HepG2 (cell line): ENCODE measurements around the gene RILP.

Source experiments
- ESRRA ChIP-seq: sonication (generic); formaldehyde crosslinking; IDR thresholded peaks from 2 replicates; pipeline ENCODE4 v1.5.1; 2020; ENCODE audit warnings: mild to moderate bottlenecking, low read depth, missing genetic modification reagents
- EZH2 ChIP-seq: conservative IDR thresholded peaks from 2 replicates; pipeline ENCODE4 v1.6.1; 2012; ENCODE audit warnings: mild to moderate bottlenecking, low read depth, low read length, moderate library complexity
- MAZ ChIP-seq, 2 experiments: sonication (generic) in 1 of 2; formaldehyde crosslinking in 1 of 2; IDR thresholded peaks; 2 replicates each; pipeline versions ENCODE4 v1.5.0 to v1.6.1; 2012 to 2020; ENCODE audit warnings: low read depth in 2 of 2, mild to moderate bottlenecking in 2 of 2, borderline replicate concordance in 1 of 2, improper control_type of control experiment in 1 of 2, low read length in 1 of 2, missing genetic modification reagents in 1 of 2, moderate library complexity in 1 of 2
- NBN ChIP-seq: fragments of 450-650 bp; conservative IDR thresholded peaks from 2 replicates; pipeline ENCODE4 v1.6.1; 2017
- POLR2AphosphoS5 ChIP-seq: IDR thresholded peaks from 2 replicates; pipeline ENCODE4 v1.6.1; 2012; ENCODE audit warnings: low read depth, low read length
- SALL1 ChIP-seq: sonication (generic); formaldehyde crosslinking; IDR thresholded peaks from 2 replicates; pipeline ENCODE4 v1.8.0; 2022; ENCODE audit warnings: mild to moderate bottlenecking, missing genetic modification reagents
- SOX13 ChIP-seq, 3 experiments: fragments of 450-650 bp in 1 of 3; sonication (generic) in 1 of 3; formaldehyde crosslinking in 1 of 3; IDR thresholded peaks in 2 of 3; conservative IDR thresholded peaks in 1 of 3; 2 replicates each; pipeline versions ENCODE4 v1.5.0 to v1.6.1; 2016 to 2020; ENCODE audit warnings: antibody characterized with exemption in 1 of 3, mild to moderate bottlenecking in 1 of 3, missing compliant biosample characterization in 1 of 3, missing genetic modification reagents in 1 of 3, moderate library complexity in 1 of 3
- USF2 ChIP-seq, 2 experiments: sonication (generic) in 1 of 2; formaldehyde crosslinking in 1 of 2; IDR thresholded peaks; 2 replicates each; pipeline versions ENCODE4 v1.5.1 to v1.6.1; 2011 to 2020; ENCODE audit warnings: borderline replicate concordance in 1 of 2, low read depth in 1 of 2, low read length in 1 of 2, mild to moderate bottlenecking in 1 of 2, missing genetic modification reagents in 1 of 2, moderate library complexity in 1 of 2
- ZBTB20 ChIP-seq: sonication (generic); formaldehyde crosslinking; IDR thresholded peaks from 2 replicates; pipeline ENCODE4 v1.8.1; 2023; ENCODE audit warnings: missing genetic modification reagents, low read depth, mild to moderate bottlenecking, borderline replicate concordance
- ZNF407 ChIP-seq: sonication (generic); formaldehyde crosslinking; IDR thresholded peaks from one replicate; pipeline ENCODE4 v1.5.1; 2020; ENCODE audit warnings: mild to moderate bottlenecking, missing genetic modification reagents; ENCODE audit errors: not compliant biosample characterization
- ZSCAN30 ChIP-seq: sonication (generic); formaldehyde crosslinking; IDR thresholded peaks from 2 replicates; pipeline ENCODE4 v1.5.0; 2020; ENCODE audit warnings: mild to moderate bottlenecking, missing genetic modification reagents
- TF ChIP-seq, protein P1 (sequence below): sonication (generic); formaldehyde crosslinking; IDR thresholded peaks from 2 replicates; pipeline ENCODE4 v1.5.0; 2020; ENCODE audit warnings: mild to moderate bottlenecking, missing genetic modification reagents, moderate library complexity
- TF ChIP-seq, protein P2 (sequence below): sonication (generic); formaldehyde crosslinking; IDR thresholded peaks from 2 replicates; pipeline ENCODE4 v1.8.0; 2022; ENCODE audit warnings: mild to moderate bottlenecking, missing genetic modification reagents, moderate library complexity
- TF ChIP-seq, protein P3 (sequence below): sonication (generic); formaldehyde crosslinking; IDR thresholded peaks from 2 replicates; pipeline ENCODE4 v1.5.0; 2020; ENCODE audit warnings: mild to moderate bottlenecking, missing genetic modification reagents

- TF ChIP-seq, protein P1, sequence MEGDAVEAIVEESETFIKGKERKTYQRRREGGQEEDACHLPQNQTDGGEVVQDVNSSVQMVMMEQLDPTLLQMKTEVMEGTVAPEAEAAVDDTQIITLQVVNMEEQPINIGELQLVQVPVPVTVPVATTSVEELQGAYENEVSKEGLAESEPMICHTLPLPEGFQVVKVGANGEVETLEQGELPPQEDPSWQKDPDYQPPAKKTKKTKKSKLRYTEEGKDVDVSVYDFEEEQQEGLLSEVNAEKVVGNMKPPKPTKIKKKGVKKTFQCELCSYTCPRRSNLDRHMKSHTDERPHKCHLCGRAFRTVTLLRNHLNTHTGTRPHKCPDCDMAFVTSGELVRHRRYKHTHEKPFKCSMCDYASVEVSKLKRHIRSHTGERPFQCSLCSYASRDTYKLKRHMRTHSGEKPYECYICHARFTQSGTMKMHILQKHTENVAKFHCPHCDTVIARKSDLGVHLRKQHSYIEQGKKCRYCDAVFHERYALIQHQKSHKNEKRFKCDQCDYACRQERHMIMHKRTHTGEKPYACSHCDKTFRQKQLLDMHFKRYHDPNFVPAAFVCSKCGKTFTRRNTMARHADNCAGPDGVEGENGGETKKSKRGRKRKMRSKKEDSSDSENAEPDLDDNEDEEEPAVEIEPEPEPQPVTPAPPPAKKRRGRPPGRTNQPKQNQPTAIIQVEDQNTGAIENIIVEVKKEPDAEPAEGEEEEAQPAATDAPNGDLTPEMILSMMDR (CRISPR knock-in tag), result no peak
- TF ChIP-seq, protein P2, sequence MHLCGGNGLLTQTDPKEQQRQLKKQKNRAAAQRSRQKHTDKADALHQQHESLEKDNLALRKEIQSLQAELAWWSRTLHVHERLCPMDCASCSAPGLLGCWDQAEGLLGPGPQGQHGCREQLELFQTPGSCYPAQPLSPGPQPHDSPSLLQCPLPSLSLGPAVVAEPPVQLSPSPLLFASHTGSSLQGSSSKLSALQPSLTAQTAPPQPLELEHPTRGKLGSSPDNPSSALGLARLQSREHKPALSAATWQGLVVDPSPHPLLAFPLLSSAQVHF (CRISPR knock-in tag), result no peak
- TF ChIP-seq ESRRA (no peak), NBN (no peak), MAZ (IDR thresholded peaks at IDR 0.05; ENCODE audit: borderline replicate concordance, low read depth, low read length) (no peak), MAZ (CRISPR knock-in tag; IDR thresholded peaks at IDR 0.05; ENCODE audit: low read depth) (no peak), SOX13 (IDR thresholded peaks at IDR 0.05) (no peak), SOX13 (CRISPR knock-in tag; conservative IDR thresholded peaks at IDR 0.05 in 1 of 2, IDR thresholded peaks at IDR 0.05 in 1 of 2) (no peak), ZSCAN30 (CRISPR knock-in tag) (no peak), POLR2AphosphoS5 (no peak), USF2 (IDR thresholded peaks at IDR 0.05; ENCODE audit: low read depth, low read length) (no peak), USF2 (CRISPR knock-in tag; IDR thresholded peaks at IDR 0.05; ENCODE audit: borderline replicate concordance) (no peak), SALL1 (CRISPR knock-in tag) (no peak), ZBTB20 (no peak), EZH2 (no peak), ZNF407 (CRISPR knock-in tag) (no peak)
- TF ChIP-seq, protein P3, sequence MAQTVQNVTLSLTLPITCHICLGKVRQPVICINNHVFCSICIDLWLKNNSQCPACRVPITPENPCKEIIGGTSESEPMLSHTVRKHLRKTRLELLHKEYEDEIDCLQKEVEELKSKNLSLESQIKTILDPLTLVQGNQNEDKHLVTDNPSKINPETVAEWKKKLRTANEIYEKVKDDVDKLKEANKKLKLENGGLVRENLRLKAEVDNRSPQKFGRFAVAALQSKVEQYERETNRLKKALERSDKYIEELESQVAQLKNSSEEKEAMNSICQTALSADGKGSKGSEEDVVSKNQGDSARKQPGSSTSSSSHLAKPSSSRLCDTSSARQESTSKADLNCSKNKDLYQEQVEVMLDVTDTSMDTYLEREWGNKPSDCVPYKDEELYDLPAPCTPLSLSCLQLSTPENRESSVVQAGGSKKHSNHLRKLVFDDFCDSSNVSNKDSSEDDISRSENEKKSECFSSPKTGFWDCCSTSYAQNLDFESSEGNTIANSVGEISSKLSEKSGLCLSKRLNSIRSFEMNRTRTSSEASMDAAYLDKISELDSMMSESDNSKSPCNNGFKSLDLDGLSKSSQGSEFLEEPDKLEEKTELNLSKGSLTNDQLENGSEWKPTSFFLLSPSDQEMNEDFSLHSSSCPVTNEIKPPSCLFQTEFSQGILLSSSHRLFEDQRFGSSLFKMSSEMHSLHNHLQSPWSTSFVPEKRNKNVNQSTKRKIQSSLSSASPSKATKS (CRISPR knock-in tag), result no peak
These were observed 11.5 kb downstream of the RILP start for GRCh38 chr17:1638171-1638590.
